PFSK-1 (cell line): ENCODE data around the gene PKP2.

Experiments
- FOXP2 ChIP-seq: optimal IDR thresholded peaks from 2 replicates; pipeline ENCODE3; 2011; ENCODE audit warnings: borderline replicate concordance, control low read depth, inconsistent platforms; ENCODE audit not compliant: insufficient read depth; ENCODE audit errors: extremely low read length, extremely low read depth
- POLR2AphosphoS5 ChIP-seq: IDR thresholded peaks from 2 replicates; pipeline ENCODE4 v1.6.1; 2012; ENCODE audit warnings: low read depth, mild to moderate bottlenecking, control low read depth, low read length, moderate library complexity
- REST ChIP-seq, 2 experiments: IDR thresholded peaks; 2 replicates each; pipeline versions ENCODE4 v1.6.1 to v1.8.0; 2011 to 2012; ENCODE audit warnings: low read depth in 2 of 2, low read length in 2 of 2, control low read depth in 1 of 2, inconsistent platforms in 1 of 2, mild to moderate bottlenecking in 1 of 2, moderate library complexity in 1 of 2; ENCODE audit not compliant: insufficient read depth in 1 of 2
- SIN3A ChIP-seq: IDR thresholded peaks from 2 replicates; pipeline ENCODE4 v1.6.1; 2012; ENCODE audit warnings: mild to moderate bottlenecking, low read length, moderate library complexity, borderline replicate concordance; ENCODE audit not compliant: insufficient read depth
- TAF1 ChIP-seq: IDR thresholded peaks from 2 replicates; pipeline ENCODE4 v1.6.1; 2012; ENCODE audit warnings: low read length, control low read depth, borderline replicate concordance; ENCODE audit not compliant: insufficient read depth

PKP2 gene

DNA sequence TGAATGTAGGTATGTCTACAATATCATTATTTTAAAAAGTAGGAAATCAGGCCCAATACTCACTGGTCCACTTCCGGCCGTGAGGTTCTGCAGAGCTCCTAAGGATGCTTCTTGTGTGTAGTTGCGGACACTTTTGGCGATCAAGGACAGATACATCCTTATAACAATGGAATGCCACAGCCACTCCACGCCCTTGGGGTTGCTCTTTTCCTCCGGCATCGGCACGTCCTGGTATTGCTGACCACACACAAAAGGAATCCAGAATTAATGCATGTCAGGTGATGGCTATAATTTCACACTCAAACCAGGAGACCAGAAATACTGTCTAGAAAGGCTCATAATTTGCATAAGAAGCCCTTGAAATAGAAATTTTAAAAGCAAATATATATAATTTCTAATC, 75.3 kb downstream of the PKP2 start:
- TF ChIP-seq TAF1 (no peak), REST (IDR thresholded peaks at IDR 0.05; ENCODE audit: insufficient read depth in 1 of 2, low read depth in 2 of 2, low read length in 2 of 2) (no peak), POLR2AphosphoS5 (no peak), SIN3A (no peak), FOXP2 (no peak)

GRCh38 chr12:32820376-32820931, 76.1 kb downstream of the PKP2 start:
- TF ChIP-seq FOXP2 (no peak), POLR2AphosphoS5 (no peak), TAF1 (no peak), SIN3A (no peak), REST (IDR thresholded peaks at IDR 0.05; ENCODE audit: insufficient read depth in 1 of 2, low read depth in 2 of 2, low read length in 2 of 2) (no peak)

- TF ChIP-seq TAF1 (no peak), FOXP2 (no peak), SIN3A (no peak), POLR2AphosphoS5 (no peak), REST (IDR thresholded peaks at IDR 0.05; ENCODE audit: insufficient read depth in 1 of 2, low read depth in 2 of 2, low read length in 2 of 2) (no peak)
These were observed 77.2 kb downstream of the PKP2 start for GRCh38 chr12:32819424-32819823.

DNA sequence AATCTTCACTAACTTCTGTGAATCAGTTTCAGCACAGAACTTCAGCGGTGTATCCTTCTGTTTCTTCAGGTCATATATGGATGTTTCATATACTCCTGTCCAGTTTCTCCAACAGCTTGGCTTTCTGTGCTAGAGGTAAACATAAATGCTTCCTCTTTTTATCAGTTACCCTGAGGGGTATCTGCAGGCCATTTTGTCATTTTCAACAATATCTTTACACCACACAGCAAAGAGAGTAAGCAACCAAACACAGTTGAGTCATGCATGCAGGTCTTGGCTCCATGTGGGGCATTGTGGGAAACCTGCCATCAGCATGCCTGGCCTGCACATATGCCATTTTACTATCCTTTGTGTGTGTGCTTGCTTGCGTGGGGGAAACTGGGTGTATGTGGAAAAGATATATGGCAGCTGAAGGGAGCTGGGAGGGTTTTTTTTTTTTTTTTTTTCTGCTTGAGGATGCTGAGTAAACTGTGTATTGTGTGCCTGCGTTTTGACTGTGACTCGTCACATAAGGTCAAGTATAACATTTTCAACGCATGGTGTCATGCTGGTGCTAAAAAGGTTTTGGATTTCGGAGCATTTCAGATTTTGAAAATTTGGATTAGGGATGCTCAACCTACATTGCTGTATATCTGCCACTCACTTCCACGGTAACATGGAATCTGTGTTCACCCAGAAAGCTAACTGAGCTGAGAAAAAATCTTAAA, 84.7 kb downstream of the PKP2 start:
- TF ChIP-seq POLR2AphosphoS5 (no peak), SIN3A (no peak)

GRCh38 chr12:32809846-32810245, 86.7 kb downstream of the PKP2 start:
- no peak for TF ChIP-seq POLR2AphosphoS5
- TF ChIP-seq TAF1: no peak
- no peak for TF ChIP-seq REST (IDR thresholded peaks at IDR 0.05; ENCODE audit: insufficient read depth in 1 of 2, low read depth in 2 of 2, low read length in 2 of 2)
- no peak for TF ChIP-seq SIN3A
- no peak for TF ChIP-seq FOXP2
